Measurements from ENCODE around the gene PIGT.

PIGT gene

DNA sequence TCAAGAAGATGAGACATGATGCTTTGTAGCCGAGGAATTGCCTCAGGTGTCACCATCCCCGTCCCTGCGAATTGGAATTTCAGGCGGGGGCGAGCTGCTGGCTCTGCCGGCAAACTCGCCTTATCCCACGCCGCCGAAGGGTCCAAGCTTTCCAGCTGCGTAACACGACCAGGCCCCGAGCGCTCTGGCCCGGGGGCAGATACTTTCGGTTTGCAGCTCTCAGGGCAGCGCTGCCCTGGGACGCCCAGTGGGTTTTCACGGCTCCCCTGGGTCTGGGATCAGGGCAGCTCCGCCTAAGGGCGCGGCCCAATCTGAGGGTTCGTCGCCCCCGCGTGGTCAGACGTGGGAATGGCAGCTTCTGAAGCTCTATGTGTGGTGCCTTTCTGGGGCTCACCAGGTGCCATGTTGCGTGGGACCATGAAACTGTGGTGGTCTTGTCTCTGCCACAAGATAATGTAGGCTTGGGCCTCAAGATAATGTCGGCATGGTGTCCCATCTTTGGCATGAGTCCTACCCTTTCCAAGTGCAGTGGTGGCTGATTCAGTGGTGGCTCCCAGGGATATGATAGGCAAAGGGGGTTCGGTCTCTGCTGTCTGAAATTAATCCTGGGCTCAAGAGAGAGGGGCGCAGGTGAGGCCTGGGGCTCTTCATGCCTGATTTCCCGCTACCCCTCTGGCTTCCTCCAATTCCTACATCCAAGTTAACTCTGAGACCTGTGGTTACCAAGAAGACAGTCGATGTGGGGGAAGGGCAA is 21.0 kb downstream of the PIGT start (continued):
- TF ChIP-seq, protein P1, sequence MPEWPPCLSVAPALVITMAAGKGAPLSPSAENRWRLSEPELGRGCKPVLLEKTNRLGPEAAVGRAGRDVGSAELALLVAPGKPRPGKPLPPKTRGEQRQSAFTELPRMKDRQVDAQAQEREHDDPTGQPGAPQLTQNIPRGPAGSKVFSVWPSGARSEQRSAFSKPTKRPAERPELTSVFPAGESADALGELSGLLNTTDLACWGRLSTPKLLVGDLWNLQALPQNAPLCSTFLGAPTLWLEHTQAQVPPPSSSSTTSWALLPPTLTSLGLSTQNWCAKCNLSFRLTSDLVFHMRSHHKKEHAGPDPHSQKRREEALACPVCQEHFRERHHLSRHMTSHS (tag by site-specific recombination; IDR thresholded peaks at IDR 0.05) = no peak
- TF ChIP-seq ZFP41 (tag by site-specific recombination; IDR thresholded peaks at IDR 0.05; ENCODE audit: borderline replicate concordance) = no peak
- TF ChIP-seq ZNF221 (tag by site-specific recombination; IDR thresholded peaks at IDR 0.05; ENCODE audit: borderline replicate concordance) = no peak
- no peak for TF ChIP-seq ZNF114 (tag by site-specific recombination; IDR thresholded peaks at IDR 0.05)
- TF ChIP-seq ZNF549 (tag by site-specific recombination; IDR thresholded peaks at IDR 0.05) = no peak
- no peak for TF ChIP-seq ZNF174 (tag by site-specific recombination; IDR thresholded peaks at IDR 0.05)
- no peak for TF ChIP-seq ZNF132 (tag by site-specific recombination; IDR thresholded peaks at IDR 0.05; ENCODE audit: borderline replicate concordance)
- TF ChIP-seq, protein P2, sequence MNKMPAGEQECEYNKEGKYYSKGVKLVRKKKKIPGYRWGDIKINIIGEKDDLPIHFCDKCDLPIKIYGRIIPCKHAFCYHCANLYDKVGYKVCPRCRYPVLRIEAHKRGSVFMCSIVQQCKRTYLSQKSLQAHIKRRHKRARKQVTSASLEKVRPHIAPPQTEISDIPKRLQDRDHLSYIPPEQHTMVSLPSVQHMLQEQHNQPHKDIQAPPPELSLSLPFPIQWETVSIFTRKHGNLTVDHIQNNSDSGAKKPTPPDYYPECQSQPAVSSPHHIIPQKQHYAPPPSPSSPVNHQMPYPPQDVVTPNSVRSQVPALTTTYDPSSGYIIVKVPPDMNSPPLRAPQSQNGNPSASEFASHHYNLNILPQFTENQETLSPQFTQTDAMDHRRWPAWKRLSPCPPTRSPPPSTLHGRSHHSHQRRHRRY (tag by site-specific recombination; IDR thresholded peaks at IDR 0.05) = no peak
- no peak for TF ChIP-seq ZNF658 (tag by site-specific recombination; IDR thresholded peaks at IDR 0.05)
- TF ChIP-seq HOXC10 (CRISPR knock-in tag; IDR thresholded peaks at IDR 0.05) = no peak
- peak; percentile 92 for TF ChIP-seq ZBTB8A (tag by site-specific recombination; IDR thresholded peaks at IDR 0.05)
- TF ChIP-seq, protein P3, sequence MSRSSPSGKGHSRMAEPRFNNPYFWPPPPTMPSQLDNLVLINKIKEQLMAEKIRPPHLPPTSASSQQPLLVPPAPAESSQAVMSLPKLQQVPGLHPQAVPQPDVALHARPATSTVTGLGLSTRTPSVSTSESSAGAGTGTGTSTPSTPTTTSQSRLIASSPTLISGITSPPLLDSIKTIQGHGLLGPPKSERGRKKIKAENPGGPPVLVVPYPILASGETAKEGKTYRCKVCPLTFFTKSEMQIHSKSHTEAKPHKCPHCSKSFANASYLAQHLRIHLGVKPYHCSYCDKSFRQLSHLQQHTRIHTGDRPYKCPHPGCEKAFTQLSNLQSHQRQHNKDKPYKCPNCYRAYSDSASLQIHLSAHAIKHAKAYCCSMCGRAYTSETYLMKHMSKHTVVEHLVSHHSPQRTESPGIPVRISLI (tag by site-specific recombination; IDR thresholded peaks at IDR 0.05) = no peak
- TF ChIP-seq MZF1 (tag by site-specific recombination; IDR thresholded peaks at IDR 0.05; ENCODE audit: borderline replicate concordance) = no peak
- TF ChIP-seq PRDM1 (tag by site-specific recombination; IDR thresholded peaks at IDR 0.05) = no peak
- TF ChIP-seq ZXDB (tag by site-specific recombination; IDR thresholded peaks at IDR 0.05) = peak; percentile 53; the same call in 1 of the 2 replicates
- peak; percentile 76; the same call in 1 of the 2 replicates for TF ChIP-seq ZSCAN30 (tag by site-specific recombination; IDR thresholded peaks at IDR 0.05)
- no peak for TF ChIP-seq ZNF501 (tag by site-specific recombination; IDR thresholded peaks at IDR 0.05)
- no peak for TF ChIP-seq ZNF510 (tag by site-specific recombination; IDR thresholded peaks at IDR 0.05; ENCODE audit: insufficient replicate concordance)
- peak; percentile 87 for TF ChIP-seq ZIC2 (tag by site-specific recombination; IDR thresholded peaks at IDR 0.05)
- no peak for TF ChIP-seq ZNF391 (tag by site-specific recombination; IDR thresholded peaks at IDR 0.05; ENCODE audit: borderline replicate concordance, low read depth)
- no peak for TF ChIP-seq ZFP69B (tag by site-specific recombination; IDR thresholded peaks at IDR 0.05)
- TF ChIP-seq ZNF266 (tag by site-specific recombination; IDR thresholded peaks at IDR 0.05; ENCODE audit: low read depth) = no peak
- TF ChIP-seq KLF10 (tag by site-specific recombination; IDR thresholded peaks at IDR 0.05) = peak; percentile 35; the same call in 1 of the 2 replicates
- TF ChIP-seq ZNF48 (tag by site-specific recombination; IDR thresholded peaks at IDR 0.05) = no peak
- no peak for TF ChIP-seq ZNF830 (tag by site-specific recombination; IDR thresholded peaks at IDR 0.05; ENCODE audit: low read depth)
- TF ChIP-seq ZNF664 (tag by site-specific recombination; IDR thresholded peaks at IDR 0.05) = no peak
- no peak for TF ChIP-seq SETDB1 (IDR thresholded peaks at IDR 0.05; ENCODE audit: insufficient read length, low read length)
- TF ChIP-seq ZNF837 (tag by site-specific recombination; IDR thresholded peaks at IDR 0.05) = no peak
- no peak for TF ChIP-seq ZNF223 (tag by site-specific recombination; IDR thresholded peaks at IDR 0.05)
- peak; percentile 70 for TF ChIP-seq ZEB2 (tag by site-specific recombination; IDR thresholded peaks at IDR 0.05)
- TF ChIP-seq ZNF623 (tag by site-specific recombination; IDR thresholded peaks at IDR 0.05) = no peak
- TF ChIP-seq ZNF302 (tag by site-specific recombination; IDR thresholded peaks at IDR 0.05; ENCODE audit: low read depth) = no peak
- TF ChIP-seq ZNF624 (tag by site-specific recombination; IDR thresholded peaks at IDR 0.05) = no peak
- no peak for TF ChIP-seq ZNF776 (tag by site-specific recombination; IDR thresholded peaks at IDR 0.05; ENCODE audit: borderline replicate concordance)
- peak; percentile 94 for TF ChIP-seq IKZF3 (tag by site-specific recombination; IDR thresholded peaks at IDR 0.05)
- TF ChIP-seq, protein P4, sequence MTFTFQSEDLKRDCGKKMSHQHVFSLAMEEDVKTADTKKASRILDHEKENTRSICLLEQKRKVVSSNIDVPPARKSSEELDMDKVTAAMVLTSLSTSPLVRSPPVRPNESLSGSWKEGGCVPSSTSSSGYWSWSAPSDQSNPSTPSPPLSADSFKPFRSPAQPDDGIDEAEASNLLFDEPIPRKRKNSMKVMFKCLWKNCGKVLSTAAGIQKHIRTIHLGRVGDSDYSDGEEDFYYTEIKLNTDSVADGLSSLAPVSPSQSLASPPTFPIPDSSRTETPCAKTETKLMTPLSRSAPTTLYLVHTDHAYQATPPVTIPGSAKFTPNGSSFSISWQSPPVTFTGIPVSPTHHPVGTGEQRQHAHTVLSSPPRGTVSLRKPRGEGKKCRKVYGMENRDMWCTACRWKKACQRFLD (tag by site-specific recombination; IDR thresholded peaks at IDR 0.05) = no peak
- TF ChIP-seq OSR2 (tag by site-specific recombination; IDR thresholded peaks at IDR 0.05) = no peak
- TF ChIP-seq ZNF366 (tag by site-specific recombination; conservative IDR thresholded peaks at IDR 0.05) = no peak
- no peak for TF ChIP-seq ZNF23 (tag by site-specific recombination; IDR thresholded peaks at IDR 0.05; ENCODE audit: borderline replicate concordance)
- peak; percentile 88 for TF ChIP-seq GLIS2 (tag by site-specific recombination; IDR thresholded peaks at IDR 0.05)

All from HEK293 (cell line).